Colon (tissue), 2 donors: Measurements from ENCODE around the gene RSPO3.

ENCODE experiments used
- FAIRE-seq: peaks from 2 replicates; lab custom pipeline; 2012; peaks lifted over from hg19 to GRCh38; lab: Jason Lieb, UNC
- donor health status: control.
- donor health status: control.

The RSPO3 gene

DNA sequence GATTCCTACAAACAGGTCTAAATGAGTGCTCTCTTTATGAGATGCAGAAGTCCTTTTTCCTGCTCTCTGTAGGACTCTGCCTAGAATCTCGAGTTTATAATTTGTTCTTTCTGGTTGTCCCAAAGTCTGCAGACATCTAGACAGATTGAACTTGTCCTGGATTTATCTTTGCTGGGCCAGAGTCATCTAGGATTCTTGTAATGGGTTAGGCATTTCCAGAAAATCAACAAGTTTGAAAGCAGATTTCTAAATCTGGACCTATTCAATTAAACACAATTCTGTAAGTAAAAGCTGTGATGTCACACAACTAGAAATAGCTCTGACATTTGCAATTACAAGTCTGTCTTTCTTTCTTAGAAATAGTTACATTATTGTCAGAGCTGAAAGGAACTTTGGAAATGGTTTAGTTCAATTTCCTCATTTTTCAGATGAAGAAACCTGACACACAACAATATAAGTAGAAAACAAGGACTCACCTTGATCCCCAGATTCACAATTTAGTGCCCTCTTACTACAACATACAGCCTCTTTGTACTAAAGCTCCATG lies 4.2 kb upstream of the RSPO3 start:
- FAIRE-seq: no peak

DNA sequence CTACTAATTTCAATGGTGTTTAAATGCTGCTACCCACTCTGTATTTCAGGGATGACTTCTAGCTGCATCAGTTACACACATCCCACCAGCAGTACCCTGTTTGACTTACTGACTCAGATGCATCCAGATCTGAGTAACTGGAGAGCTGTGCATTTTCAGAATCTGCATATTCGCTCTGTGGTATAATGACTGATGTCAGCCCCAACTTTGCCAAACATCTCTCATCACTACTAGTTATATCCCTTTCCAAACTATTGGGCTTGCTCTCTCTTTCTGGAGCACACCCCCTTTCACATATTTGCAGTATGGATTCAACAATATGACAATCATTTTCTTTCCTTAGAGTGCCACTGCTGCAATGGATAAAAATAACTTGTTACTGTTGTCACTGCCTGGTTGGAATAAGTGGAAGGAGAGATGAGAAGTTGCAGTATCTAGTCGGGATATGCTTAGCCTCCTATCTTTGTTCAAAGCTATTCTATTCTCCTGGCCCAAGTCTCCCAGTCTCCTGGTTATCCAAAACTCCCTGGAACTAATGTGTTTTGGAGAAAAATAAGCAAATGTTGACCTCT lies 3.3 kb upstream of the RSPO3 start:
- FAIRE-seq: no peak

DNA sequence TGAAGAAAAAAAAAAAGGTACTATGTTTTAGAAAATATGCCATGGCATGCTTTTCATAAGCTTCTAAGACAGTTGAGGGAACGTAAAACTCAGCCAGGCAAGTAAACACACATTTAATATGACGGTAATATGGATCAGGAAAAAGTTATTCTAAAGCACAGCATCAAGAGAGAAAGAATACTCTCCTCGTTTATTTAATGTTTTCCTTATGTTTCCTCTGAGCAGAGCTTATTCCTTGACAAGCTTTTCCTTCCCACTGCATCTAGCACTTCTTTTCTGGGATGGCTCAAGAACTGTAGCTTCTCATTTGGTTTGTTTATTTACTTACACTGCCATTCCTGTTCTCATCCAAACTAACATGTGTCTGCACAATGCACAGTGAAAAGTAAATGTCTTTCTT lies 2.7 kb upstream of the RSPO3 start:
- no peak for FAIRE-seq

DNA sequence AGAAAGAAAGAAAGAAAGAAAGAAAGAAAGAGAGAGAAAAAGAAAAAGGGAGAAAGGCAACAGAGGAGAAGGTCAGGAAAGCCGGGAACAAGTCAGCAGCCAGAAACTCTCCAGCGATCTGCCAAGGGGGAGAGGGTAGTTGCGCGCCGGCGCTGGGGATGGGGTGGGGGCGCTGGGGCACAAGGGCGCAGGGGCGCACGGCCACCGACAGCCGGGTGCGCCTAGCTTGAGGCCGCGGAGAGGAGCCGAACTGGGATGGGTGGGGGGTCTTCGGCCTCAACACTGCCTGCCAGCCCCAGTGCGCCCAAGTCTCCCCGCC lies 533 bp upstream of the RSPO3 start:
- FAIRE-seq: no peak

DNA sequence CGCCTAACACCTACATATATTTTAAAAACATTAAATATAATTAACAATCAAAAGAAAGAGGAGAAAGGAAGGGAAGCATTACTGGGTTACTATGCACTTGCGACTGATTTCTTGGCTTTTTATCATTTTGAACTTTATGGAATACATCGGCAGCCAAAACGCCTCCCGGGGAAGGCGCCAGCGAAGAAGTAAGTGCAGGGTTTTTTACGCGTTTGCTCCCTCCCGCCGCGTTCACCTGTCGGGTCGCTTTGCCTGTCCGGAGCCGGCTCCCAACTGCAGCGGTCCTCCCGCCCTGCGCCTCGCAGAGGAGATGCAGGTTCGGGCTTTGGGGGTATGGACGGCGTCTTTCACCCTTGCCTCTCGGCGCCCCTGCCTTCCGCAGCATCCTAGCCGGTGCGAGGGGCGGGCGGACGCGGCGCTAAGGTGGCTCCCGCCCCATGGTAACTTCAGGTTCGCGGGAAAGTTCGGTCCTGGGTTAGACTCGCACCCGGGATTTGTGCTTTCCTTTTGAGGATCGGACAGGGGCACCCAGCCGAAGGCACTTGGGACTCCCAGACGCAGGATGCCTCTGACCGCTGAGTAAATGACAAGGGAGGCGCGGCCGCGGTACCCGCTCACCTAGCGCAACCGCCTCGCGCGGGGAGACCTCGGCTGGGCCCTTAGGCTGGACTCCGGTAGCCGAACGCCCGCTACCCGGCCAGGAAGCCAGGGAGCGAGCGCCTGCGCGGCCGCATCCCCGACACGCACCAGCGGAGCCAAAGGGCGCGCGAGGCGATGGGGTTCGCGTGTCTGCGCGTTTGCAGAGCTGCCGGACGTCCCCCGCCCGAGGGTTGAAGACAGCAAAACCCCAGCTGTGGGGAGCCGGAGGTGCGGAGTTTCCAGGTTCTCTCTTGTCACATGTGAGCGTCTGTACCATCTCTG lies 891 bp downstream of the RSPO3 start:
- no peak for FAIRE-seq

DNA sequence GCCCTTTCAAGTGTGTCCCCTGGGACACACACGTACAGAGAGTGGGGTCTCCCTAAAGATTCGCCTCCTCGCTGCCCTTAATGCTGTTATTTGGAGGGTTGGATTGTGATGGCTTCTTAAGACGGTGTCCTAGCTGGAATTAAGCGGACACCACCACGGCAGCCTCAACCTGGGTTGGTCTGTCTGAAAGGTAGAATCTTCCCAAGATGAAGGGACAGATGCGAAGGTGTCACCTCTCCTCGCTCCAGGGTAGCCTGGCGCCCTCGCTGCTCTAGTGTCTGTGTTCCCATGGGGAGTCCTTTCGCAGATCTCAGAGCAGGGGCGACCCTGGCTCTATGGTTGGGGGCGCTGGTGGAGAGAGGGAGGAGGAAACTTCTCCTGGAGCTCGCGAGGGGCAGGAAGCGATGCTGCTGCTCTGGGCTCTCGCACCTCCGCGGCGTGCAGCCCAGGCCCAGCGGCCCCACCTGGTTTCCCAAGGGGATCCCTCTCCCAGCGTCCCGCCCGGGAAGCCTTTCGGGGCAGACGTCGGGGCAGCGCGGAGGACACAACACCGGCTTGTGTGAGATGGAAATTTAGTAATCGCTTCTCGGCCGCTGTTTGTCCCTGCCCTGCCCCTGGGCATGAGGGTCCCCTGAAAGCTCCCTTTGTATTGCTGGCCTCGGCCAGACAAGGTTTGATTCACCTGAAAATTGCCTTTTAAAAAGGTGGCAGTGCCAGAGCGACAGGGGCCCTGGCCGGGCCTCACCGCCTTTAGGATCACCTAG lies 1.7 kb downstream of the RSPO3 start:
- no peak for FAIRE-seq

DNA sequence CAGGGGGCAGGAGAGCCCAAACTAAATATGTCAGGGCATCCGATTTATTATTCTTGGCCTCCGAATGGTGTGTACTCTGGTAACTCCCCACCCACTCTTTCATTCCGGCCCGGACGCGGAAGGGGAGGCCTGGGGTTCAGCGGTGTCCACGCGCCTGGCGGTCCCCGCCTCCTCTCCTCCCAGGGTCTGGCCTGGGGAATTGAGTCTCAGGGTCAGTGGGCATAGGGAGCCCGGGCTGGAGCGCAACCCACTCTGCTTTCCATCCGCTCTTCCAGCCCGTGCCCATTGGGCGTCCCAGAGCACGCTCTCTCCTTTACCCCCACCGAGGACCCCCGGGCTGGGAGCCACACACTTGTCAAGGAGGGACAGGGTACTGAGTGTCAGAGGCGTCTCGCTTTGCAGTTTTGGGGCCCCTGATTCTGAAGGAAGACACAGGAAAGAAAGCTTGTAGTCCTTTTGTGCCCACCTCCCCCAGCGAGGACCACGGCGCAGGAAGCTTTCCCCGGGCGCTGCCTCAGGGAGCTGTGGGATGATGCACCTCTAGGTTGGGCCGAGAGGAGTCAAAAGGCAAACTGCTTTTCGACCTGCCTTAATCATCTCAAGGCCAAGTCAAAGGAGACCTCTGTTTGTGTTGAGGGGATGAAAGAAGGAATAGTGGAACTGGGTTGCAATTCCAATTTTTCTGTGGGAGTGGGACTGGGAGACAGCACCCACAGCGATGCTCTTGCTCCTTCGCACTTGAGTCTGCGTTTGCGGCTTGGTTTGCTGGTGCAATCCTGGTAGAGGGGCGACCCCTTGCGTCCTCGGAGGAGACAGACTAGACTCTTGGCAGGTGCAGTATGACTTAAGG lies 2.5 kb downstream of the RSPO3 start:
- no peak for FAIRE-seq

DNA sequence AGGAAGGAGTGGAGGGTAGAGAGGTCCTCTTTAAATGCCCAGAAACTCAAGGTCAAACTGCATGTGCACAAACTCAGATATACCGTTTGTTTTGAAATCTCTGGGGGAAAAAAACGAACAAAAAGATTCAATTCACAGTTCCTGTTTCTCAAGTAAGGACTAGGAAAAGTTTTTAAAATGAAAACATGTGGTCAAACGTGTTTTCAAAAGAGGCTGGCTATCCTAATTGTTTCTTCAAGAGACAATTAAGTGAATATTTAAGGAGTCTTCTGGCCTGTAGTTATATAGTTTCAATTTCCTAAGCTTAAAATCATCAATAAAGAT lies 3.1 kb downstream of the RSPO3 start:
- FAIRE-seq: no peak

DNA sequence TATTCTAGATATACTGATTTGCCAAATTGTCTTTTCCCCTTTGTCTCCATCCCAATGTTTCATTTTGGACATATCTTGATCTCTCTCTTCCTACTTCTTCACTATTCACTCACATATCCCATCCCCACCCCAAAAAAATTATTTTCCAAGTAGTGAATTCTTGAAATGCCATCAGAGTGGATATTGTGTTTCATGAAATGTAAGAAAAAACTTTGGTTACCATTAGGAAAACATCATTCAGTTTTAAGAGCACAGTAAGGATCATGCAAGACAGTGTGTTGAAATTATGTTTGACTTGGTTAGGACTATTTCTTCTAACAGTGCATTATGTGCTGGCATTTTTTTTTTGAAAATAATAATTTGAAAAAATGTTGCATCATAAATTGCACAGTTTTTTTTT lies 5.7 kb downstream of the RSPO3 start:
- no peak for FAIRE-seq

DNA sequence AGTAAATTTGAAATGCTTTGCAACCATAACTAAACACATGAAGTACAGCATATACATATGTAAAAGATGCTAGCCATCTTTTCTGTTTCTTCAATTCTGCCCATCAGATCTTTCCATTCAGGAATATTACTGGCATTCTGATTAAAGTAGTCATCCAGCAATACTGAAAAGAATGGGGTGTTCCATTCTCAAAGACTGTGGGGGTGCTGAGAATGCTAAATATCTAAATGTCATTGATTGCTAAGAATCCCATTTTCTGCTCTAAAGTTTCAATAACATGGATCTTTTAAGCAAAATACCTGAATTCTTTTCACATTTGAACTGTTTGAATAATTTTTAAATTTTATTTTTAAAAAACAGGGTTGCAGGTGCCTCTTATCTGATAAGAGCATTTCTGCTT lies 6.2 kb downstream of the RSPO3 start:
- FAIRE-seq: no peak

DNA sequence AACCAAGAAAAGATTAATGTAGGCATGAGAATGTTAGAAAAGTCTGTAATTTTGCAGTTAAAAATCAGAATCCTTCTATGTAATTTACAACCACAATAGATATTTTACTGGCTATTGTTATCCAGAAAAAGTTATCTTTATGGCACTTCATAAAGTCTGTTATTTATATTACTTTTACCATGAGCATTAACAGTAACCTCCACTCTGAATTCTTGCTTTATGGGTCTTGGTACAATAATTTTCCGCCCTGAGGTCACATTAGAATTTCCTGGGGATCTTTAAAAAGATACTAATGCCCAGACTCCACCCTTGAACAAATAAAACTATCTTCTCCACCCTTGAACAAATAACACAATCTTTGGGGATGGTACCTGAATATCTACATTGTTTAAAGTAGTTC lies 9.6 kb downstream of the RSPO3 start:
- FAIRE-seq: no peak

DNA sequence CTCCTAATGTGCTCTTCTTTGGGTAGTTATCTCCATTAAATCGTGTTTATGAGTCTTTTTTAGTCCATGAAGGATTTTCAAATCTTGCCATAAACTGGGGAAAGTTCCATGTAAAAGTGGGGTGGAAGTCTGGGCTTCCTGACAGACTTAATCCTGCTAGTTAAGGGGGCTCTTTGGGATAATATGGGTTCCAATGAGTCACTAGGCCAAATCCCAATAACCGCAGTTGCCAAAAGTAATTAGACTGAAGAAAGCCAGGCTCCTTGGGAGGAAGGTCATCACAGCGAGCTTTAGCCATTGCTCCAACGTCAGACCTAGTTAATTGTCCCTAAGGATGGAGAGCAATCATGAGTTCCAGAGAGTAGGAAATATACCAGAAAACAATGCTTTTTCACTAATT lies 10.8 kb downstream of the RSPO3 start:
- no peak for FAIRE-seq

DNA sequence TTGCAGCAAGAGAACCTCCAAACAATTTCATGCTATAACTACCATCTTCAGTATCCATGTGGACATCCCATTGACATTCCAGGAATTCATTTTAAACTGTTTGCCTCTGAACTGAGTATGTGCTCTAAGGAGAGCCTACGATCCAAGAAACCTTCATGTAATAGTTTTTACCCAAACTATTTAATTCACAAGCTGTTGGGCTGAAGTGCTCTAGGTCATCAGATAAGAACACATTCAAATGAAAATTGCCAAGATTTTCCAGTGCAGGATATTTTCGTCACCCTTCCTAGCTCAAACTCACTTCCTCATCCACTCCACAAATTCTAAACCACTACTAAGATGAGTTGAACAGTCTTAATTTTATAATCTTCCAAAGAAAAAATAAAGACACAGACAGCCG lies 12.8 kb downstream of the RSPO3 start:
- no peak for FAIRE-seq

DNA sequence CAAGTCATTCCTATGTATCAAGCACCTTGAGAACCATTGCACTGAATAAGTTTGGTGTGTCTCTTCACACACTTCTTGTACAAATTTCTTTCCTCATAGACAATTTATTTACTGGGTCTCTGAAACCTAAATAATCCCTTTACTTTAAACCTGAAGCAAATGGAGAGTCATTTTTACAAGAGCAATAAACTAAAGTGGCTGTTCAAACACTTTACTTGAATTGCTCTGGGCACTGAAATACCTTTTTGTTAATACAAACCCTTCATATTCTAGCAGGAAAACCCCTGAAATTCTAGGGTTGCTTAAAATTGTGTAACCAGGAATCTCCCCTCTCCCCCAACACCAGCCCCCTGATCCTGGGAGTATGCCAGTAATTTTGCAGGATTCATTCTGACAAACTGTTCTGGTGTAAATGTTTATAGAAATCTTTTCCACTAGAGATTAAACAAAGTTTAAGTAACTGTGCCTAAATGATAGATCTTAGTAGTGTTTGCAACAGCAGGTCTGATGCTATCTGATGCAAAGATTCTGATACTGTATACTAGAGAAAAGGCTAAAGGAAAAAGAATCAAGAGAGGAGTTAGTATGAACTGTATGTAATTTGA lies 13.4 kb downstream of the RSPO3 start:
- FAIRE-seq: no peak

DNA sequence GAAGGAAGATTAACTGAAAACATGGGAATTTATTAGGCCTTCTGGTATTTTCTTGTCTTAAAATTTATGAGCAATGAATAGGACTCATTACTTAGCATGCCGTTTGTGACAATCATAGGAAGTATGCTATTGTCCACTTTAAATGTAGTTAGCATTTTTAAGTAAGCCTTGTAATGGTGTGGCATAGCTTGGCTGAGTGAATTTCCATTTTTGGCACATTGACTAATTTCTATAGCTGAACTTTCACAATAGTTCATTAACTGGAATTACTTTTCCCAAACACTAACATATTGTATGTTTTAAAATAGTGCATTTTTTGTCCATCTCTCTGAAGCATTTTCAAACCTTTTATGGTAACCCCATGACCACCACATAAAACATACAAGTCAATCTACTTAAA lies 15.7 kb downstream of the RSPO3 start:
- FAIRE-seq: no peak

DNA sequence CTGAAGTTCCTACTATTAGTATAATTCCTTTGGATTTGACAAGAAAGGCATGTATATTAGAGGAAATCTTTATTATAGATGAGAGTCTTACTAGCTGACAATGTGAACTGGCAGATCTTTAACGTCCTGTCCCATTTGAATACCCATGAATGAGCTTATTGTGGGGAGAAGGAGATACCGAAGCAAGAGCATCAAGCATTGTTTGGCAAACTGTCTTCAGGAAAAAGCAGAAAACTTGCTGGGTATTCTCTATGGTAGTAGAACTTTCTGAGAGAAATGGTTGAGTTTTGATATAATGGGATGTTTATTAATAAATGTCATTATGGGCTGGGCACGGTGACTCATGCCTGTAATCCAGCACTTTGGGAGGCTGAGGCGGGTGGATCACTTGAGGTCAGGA lies 18.3 kb downstream of the RSPO3 start:
- FAIRE-seq: no peak

DNA sequence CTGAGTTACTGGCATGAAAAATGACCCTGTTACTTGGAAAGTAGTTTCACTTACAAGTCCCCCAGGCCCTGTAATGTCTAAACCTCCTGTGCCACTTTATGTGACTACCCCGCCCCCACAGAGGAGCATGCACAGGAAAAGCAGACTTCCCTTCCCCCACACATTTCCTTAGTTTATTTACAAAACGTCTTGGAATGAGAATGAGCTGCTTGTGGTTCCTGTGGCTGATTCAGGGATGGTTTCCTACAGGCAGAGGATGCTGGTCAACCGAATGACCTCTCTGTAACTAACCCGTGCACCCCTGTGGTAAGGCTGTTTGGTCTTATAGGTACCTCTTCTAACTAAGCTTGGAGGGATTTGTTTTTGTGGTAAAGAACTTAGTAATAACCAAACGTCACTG lies 28.5 kb downstream of the RSPO3 start:
- no peak for FAIRE-seq

DNA sequence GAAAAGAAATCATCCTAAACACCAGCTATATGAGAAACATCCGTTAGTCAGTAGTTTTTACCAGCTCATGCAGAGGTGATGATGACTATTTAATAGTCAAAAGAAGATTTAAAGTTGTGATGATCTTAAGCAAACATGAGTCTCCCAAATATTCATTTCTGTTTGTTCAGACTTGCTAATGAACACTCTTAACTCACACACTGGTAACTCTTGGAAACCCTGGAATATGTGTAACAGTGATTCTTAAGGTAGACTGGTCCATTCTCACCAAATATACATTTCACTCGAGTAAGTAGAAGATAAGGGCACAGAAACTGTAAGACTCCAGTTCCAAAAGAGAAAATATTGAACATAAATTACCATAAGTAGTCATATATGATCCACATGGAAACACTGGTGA lies 29.1 kb downstream of the RSPO3 start:
- FAIRE-seq: no peak

DNA sequence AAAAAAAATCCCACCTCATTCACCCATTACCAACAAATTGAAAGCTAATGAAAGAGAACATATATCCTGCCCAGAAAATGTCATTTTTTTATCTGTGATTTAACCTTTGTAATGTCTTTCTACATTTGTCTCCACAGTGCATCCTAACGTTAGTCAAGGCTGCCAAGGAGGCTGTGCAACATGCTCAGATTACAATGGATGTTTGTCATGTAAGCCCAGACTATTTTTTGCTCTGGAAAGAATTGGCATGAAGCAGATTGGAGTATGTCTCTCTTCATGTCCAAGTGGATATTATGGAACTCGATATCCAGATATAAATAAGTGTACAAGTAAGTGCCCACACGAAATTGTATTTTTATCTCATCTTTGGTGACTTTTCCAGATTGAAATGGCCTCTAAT lies 30.0 kb downstream of the RSPO3 start:
- FAIRE-seq: no peak

DNA sequence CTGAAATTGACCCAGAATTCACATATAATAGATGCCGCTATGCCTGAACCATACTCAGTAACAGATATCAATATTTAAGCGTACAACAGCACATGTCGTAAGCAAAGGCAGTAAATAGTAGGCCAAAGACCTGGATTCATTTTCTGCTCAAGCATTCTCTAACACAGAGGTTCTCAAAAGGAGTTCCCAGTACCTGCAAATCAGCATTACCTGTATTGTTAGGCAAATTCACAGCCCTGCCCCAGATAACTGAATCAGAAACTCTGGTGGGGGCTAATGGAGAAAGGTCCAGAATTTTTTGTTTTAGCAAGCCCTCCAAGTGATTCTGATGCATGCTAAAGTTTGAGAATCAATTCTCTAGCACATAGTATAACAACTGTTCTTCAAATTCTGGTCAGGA lies 36.0 kb downstream of the RSPO3 start:
- FAIRE-seq: no peak

DNA sequence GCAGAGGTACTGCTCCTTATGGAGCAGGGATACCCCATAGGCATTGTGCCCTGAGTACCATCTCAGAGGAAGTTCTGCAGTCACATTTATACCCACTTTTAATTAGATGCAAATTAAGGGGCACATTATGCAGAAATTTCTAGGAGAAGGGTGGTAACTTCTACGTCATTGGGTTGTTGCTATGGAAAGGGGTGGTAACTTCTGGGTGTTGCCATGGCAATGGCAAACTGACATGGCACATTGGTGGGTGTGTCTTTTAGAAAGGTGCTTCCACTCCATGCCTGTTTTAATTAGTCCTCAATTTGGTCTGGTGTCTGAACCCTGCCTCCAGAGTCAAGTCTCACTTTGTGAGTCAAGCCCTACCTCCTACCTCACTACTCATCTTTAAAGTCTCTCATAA lies 42.0 kb downstream of the RSPO3 start:
- FAIRE-seq: no peak

DNA sequence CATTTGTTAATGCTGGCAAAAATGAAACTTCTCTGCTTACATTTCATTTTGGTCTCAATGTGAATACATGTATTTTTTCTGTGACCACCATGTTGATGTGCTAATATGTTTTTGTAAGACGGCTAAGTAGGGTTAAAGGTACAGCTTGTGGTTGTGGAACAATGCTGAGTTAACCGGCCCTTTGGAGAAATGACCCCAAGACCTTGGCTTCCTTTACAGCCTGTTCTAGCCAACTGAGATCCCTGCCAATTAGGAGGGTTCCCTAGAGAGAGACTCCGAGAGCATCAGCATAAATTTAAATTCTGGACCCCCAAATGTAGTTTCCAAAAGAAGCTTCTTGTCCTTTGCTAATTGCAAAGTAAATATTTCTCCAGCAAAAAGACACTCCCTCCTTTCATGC lies 44.4 kb downstream of the RSPO3 start:
- no peak for FAIRE-seq
